GM23338 (cell line): Measurements from ENCODE around the gene BIRC7. TPM values are rescaled to one million over a fixed set of nuclear protein-coding genes. Genes with fewer than 3 reads are reported as not detected.
A peak's percentile ranks its signal among the peaks of the same experiment; 100 is the strongest.

Experiments
- ATAC-seq: fragments of 200-7000 bp; cut with Tn5 transposase; 3 replicates; pipeline ENCODE4 v1.9.1; 2020
- DNase-seq: peaks from one replicate; pipeline ENCODE4 v3.0.0-alpha.2; 2015; ENCODE audit warnings: low spot score
- H2AFZ ChIP-seq: fragments of 200-600 bp; sonication (generic); 2 replicates; pipeline ENCODE4 v1.8.0; 2016; ENCODE audit warnings: antibody characterized with exemption, mild to moderate bottlenecking, moderate library complexity
- H3F3A ChIP-seq: fragments of 200-600 bp; sonication (generic); replicated peaks from 2 replicates; pipeline ENCODE4 v1.8.0; 2017; ENCODE audit warnings: antibody characterized with exemption, mixed run types, low read depth
- H3K27ac ChIP-seq: fragments of 200-600 bp; sonication (generic); 2 replicates; pipeline ENCODE4 v1.6.1; 2016; ENCODE audit warnings: low read depth
- H3K27me3 ChIP-seq: fragments of 200-600 bp; sonication (generic); 2 replicates; pipeline ENCODE4 v1.8.0; 2016; ENCODE audit warnings: mild to moderate bottlenecking, mixed run types, moderate library complexity; ENCODE audit not compliant: insufficient read depth
- H3K36me3 ChIP-seq: fragments of 200-600 bp; sonication (generic); 2 replicates; pipeline ENCODE4 v1.8.0; 2016; ENCODE audit warnings: mild to moderate bottlenecking; ENCODE audit not compliant: insufficient read depth
- H3K4me1 ChIP-seq: fragments of 200-600 bp; sonication (generic); 2 replicates; pipeline ENCODE4 v1.8.0; 2016; ENCODE audit warnings: mild to moderate bottlenecking, moderate library complexity; ENCODE audit not compliant: insufficient read depth
- H3K4me2 ChIP-seq: fragments of 200-600 bp; sonication (generic); 2 replicates; pipeline ENCODE4 v1.7.1; 2017; ENCODE audit warnings: mixed run types
- H3K4me3 ChIP-seq: fragments of 200-600 bp; sonication (generic); 2 replicates; pipeline ENCODE4 v1.6.1; 2016; ENCODE audit warnings: mixed run types
- H3K79me2 ChIP-seq: fragments of 200-600 bp; sonication (generic); replicated peaks from 2 replicates; pipeline ENCODE4 v1.8.0; 2017; ENCODE audit warnings: mild to moderate bottlenecking; ENCODE audit not compliant: insufficient read depth
- H3K9me2 ChIP-seq: fragments of 200-600 bp; sonication (generic); 2 replicates; pipeline ENCODE4 v1.8.0; 2017; ENCODE audit not compliant: insufficient read depth
- H4K20me1 ChIP-seq: fragments of 200-600 bp; sonication (generic); replicated peaks from 2 replicates; pipeline ENCODE4 v1.8.0; 2017; ENCODE audit warnings: mild to moderate bottlenecking; ENCODE audit not compliant: insufficient read depth
- H3K27ac Mint-ChIP-seq: 2 replicates; pipeline ENCODE4 v1.8.0; 2020; ENCODE audit warnings: inconsistent platforms, mild to moderate bottlenecking, moderate library complexity, mixed read lengths
- H3K27me3 Mint-ChIP-seq: 3 replicates; pipeline ENCODE4 v1.8.0; 2022; ENCODE audit warnings: low read depth, mild to moderate bottlenecking, moderate library complexity, mixed read lengths, inconsistent platforms; ENCODE audit not compliant: insufficient read depth, poor library complexity
- H3K36me3 Mint-ChIP-seq: 3 replicates; pipeline ENCODE4 v1.8.0; 2021; ENCODE audit warnings: low read depth, mild to moderate bottlenecking, inconsistent platforms, moderate library complexity, mixed read lengths
- H3K4me1 Mint-ChIP-seq: 3 replicates; pipeline ENCODE4 v1.8.0; 2020; ENCODE audit warnings: mild to moderate bottlenecking, inconsistent platforms, mixed read lengths
- H3K4me3 Mint-ChIP-seq: 3 replicates; pipeline ENCODE4 v1.8.0; 2021; ENCODE audit warnings: moderate library complexity, mild to moderate bottlenecking, inconsistent platforms, mixed read lengths
- H3K9me3 Mint-ChIP-seq: 3 replicates; pipeline ENCODE4 v1.8.0; 2020; ENCODE audit warnings: moderate library complexity, mild to moderate bottlenecking, inconsistent platforms, mixed read lengths
- CREB1 ChIP-seq: fragments of 250-450 bp; sonication (Bioruptor Pico); IDR thresholded peaks from 2 replicates; pipeline ENCODE4 v1.5.0; 2020; ENCODE audit warnings: low read depth, mild to moderate bottlenecking, moderate library complexity
- CTCF ChIP-seq, 2 experiments: fragments of 200-600 bp in 1 of 2; sonication (generic) in 1 of 2; conservative IDR thresholded peaks; 2 replicates each; pipeline versions ENCODE4 v1.5.1 to v1.6.1; 2016 to 2017; ENCODE audit warnings: antibody characterized with exemption in 2 of 2, low read depth in 2 of 2, mild to moderate bottlenecking in 2 of 2, moderate library complexity in 1 of 2
- ETS1 ChIP-seq: IDR thresholded peaks from 2 replicates; pipeline ENCODE4 v1.6.1; 2016; ENCODE audit warnings: antibody characterized with exemption
- EZH2phosphoT487 ChIP-seq: fragments of 200-600 bp; sonication (generic); IDR thresholded peaks from one replicate; pipeline ENCODE4 v1.8.1; 2018; ENCODE audit warnings: antibody characterized with exemption; ENCODE audit not compliant: unreplicated experiment
- JUNB ChIP-seq: IDR thresholded peaks from one replicate; pipeline ENCODE4 v1.6.1; 2016; ENCODE audit warnings: antibody characterized with exemption; ENCODE audit not compliant: unreplicated experiment
- NANOG ChIP-seq: IDR thresholded peaks from 2 replicates; pipeline ENCODE4 v1.6.1; 2016; ENCODE audit warnings: antibody characterized with exemption, borderline replicate concordance
- POLR2AphosphoS5 ChIP-seq: IDR thresholded peaks from 2 replicates; pipeline ENCODE4 v1.6.1; 2016; ENCODE audit warnings: antibody characterized with exemption, low read depth
- REST ChIP-seq: IDR thresholded peaks from one replicate; pipeline ENCODE4 v1.6.1; 2018; ENCODE audit warnings: antibody characterized with exemption; ENCODE audit not compliant: unreplicated experiment
- STAT1 ChIP-seq: IDR thresholded peaks from one replicate; pipeline ENCODE4 v1.6.1; 2016; ENCODE audit warnings: antibody characterized with exemption; ENCODE audit not compliant: unreplicated experiment
- ZNF462 ChIP-seq: fragments of 250-450 bp; sonication (Bioruptor Pico); IDR thresholded peaks from 2 replicates; pipeline ENCODE4 v1.5.0; 2020; ENCODE audit warnings: mild to moderate bottlenecking, moderate library complexity
- polyA plus RNA-seq: library from polyadenylated mRNA; unstranded; fragments of >200 nt; fragmentation: Nextera tagmentation; extraction: Ambion mirVana; gene quantifications from 2 replicates; pipeline ENCODE4 v1.2.1, GENCODE V29; 2016
- total RNA-seq: library from RNA; depleted of rRNA; stranded (reverse); fragments of >200 nt; shearing (Covaris generic); gene quantifications from 2 replicates; pipeline ENCODE4 v1.2.3, GENCODE V29; 2014

The BIRC7 gene
- total and polyA plus RNA-seq, 2 experiments from 2014 or later: 0.16 to 0.24 TPM

- no peak overlapping the region for H3K4me2 ChIP-seq
- no peak overlapping the region for H3K4me3 ChIP-seq
- no peak overlapping the region for H3K4me3 Mint-ChIP-seq
- DNase-seq (no peak), ATAC-seq (peak; percentile 45)
- H4K20me1 ChIP-seq: peaks cover 66% of the 10 kb centered on the region
- H3K9me2 ChIP-seq: no peaks in the 10 kb centered on the region
- H2AFZ ChIP-seq: no peak overlapping the region
- H3F3A ChIP-seq: 0 out of 2 replicates have a peak, but pooled peaks cover 10% of the 10 kb centered on the region
- H3K4me1 ChIP-seq: peaks cover 11% of the 10 kb centered on the region
- H3K27me3 Mint-ChIP-seq: peaks cover 9% of the 10 kb centered on the region
- TF ChIP-seq JUNB (no peak), ETS1 (no peak), NANOG (no peak), CTCF (conservative IDR thresholded peaks at IDR 0.05; ENCODE audit: low read depth in 2 of 2) (no peak), REST (no peak), STAT1 (no peak), ZNF462 (CRISPR knock-in tag) (no peak), EZH2phosphoT487 (no peak), POLR2AphosphoS5 (no peak), CREB1 (CRISPR knock-in tag) (no peak)
- no peak overlapping the region for H3K27ac Mint-ChIP-seq
- H3K27me3 ChIP-seq: no peaks in the 10 kb centered on the region
- H3K36me3 Mint-ChIP-seq: peaks cover 50% of the 10 kb centered on the region
- peaks cover 8% of the 10 kb centered on the region; the same call in 1 of the 2 replicates for H3K36me3 ChIP-seq
- no peaks in the 10 kb centered on the region for H3K9me3 Mint-ChIP-seq
- H3K27ac ChIP-seq: 0 out of 2 replicates have a peak overlapping the region, but pooled peaks have one; percentile 32
- H3K79me2 ChIP-seq: peaks cover 73% of the 10 kb centered on the region
- H3K4me1 Mint-ChIP-seq: peaks cover 24% of the 10 kb centered on the region; the same call in 2 of the 3 replicates
These were observed 38.8 kb upstream of the BIRC7 start for GRCh38 chr20:63196768-63197470.
